Hepatocyte (in vitro differentiated cells): ENCODE data around the gene MAPK8IP3. TPM values are rescaled to one million over a fixed set of nuclear protein-coding genes. Genes with fewer than 3 reads are reported as not detected.

Source experiments
- DNase-seq: peaks from one replicate; pipeline ENCODE4 v3.0.0-alpha.2; 2016; ENCODE audit warnings: low spot score
- H2AFZ ChIP-seq: fragments of 200-600 bp; sonication (generic); 2 replicates; pipeline ENCODE4 v1.6.0; 2016; ENCODE audit warnings: antibody characterized with exemption, mild to moderate bottlenecking
- H3K27ac ChIP-seq: fragments of 200-600 bp; sonication (generic); 2 replicates; pipeline ENCODE4 v1.5.1; 2016; ENCODE audit warnings: mild to moderate bottlenecking
- H3K27me3 ChIP-seq: fragments of 200-600 bp; sonication (generic); 2 replicates; pipeline ENCODE4 v1.6.1; 2016
- H3K36me3 ChIP-seq: fragments of 200-600 bp; sonication (generic); replicated peaks from 2 replicates; pipeline ENCODE4 v1.5.1; 2016; ENCODE audit warnings: low read depth; ENCODE audit not compliant: insufficient read depth
- H3K4me1 ChIP-seq: fragments of 200-600 bp; sonication (generic); 2 replicates; pipeline ENCODE4 v1.5.1; 2016; ENCODE audit warnings: mild to moderate bottlenecking, moderate library complexity; ENCODE audit not compliant: insufficient read depth
- H3K4me2 ChIP-seq: fragments of 200-600 bp; sonication (generic); 2 replicates; pipeline ENCODE4 v1.6.0; 2016
- H3K4me3 ChIP-seq: fragments of 200-600 bp; sonication (generic); 2 replicates; pipeline ENCODE4 v1.5.1; 2016; ENCODE audit warnings: mild to moderate bottlenecking
- H3K79me2 ChIP-seq: fragments of 200-600 bp; sonication (generic); 2 replicates; pipeline ENCODE4 v1.6.0; 2017; ENCODE audit warnings: mild to moderate bottlenecking
- H3K9me2 ChIP-seq: fragments of 200-600 bp; sonication (generic); replicated peaks from 2 replicates; pipeline ENCODE4 v1.6.0; 2017; ENCODE audit warnings: mild to moderate bottlenecking; ENCODE audit not compliant: insufficient read depth
- H3K9me3 ChIP-seq: fragments of 200-600 bp; sonication (generic); 2 replicates; pipeline ENCODE4 v1.5.1; 2016; ENCODE audit warnings: low read depth, mild to moderate bottlenecking
- H4K20me1 ChIP-seq: fragments of 200-600 bp; sonication (generic); 2 replicates; pipeline ENCODE4 v1.6.0; 2016; ENCODE audit warnings: mild to moderate bottlenecking; ENCODE audit not compliant: insufficient read depth, poor library complexity, severe bottlenecking
- CTCF ChIP-seq: fragments of 200-600 bp; sonication (generic); IDR thresholded peaks from 2 replicates; pipeline ENCODE4 v1.5.1; 2016; ENCODE audit warnings: antibody characterized with exemption, mild to moderate bottlenecking; ENCODE audit not compliant: poor library complexity
- EZH2 ChIP-seq: fragments of 200-600 bp; sonication (generic); IDR thresholded peaks from 2 replicates; pipeline ENCODE4 v1.6.1; 2016; ENCODE audit warnings: antibody characterized with exemption, mild to moderate bottlenecking, borderline replicate concordance
- EZH2phosphoT487 ChIP-seq: fragments of 200-600 bp; sonication (generic); IDR thresholded peaks from one replicate; pipeline ENCODE4 v1.6.1; 2018; ENCODE audit warnings: antibody characterized with exemption, mild to moderate bottlenecking, low read depth, moderate library complexity; ENCODE audit not compliant: unreplicated experiment, severe bottlenecking
- WGBS: methylation state at CpG from one replicate; pipeline ENCODE4 v1.1.6; 2016; ENCODE audit warnings: low lambda C conversion rate; ENCODE audit errors: missing lambda C conversion rate; 5-methylcytosine and 5-hydroxymethylcytosine counted together
- polyA plus RNA-seq: library from polyadenylated mRNA; unstranded; fragments of >200 nt; fragmentation: Nextera tagmentation; extraction: Ambion mirVana; gene quantifications from 2 replicates; pipeline ENCODE4 v1.2.1, GENCODE V29; 2016
- total RNA-seq: library from RNA; depleted of rRNA; stranded (reverse); fragments of >200 nt; gene quantifications from 2 replicates; pipeline ENCODE4 v1.2.3, GENCODE V29; 2014

Gene MAPK8IP3
- total and polyA plus RNA-seq, 2 experiments from 2014 or later, result 42.3 to 44.9 TPM

GRCh38 chr16:1752853-1753252 lies 46.9 kb downstream of the MAPK8IP3 start:
- H3K27ac ChIP-seq, result no peak overlapping the region
- H3K9me2 ChIP-seq, result no peaks in the 10 kb centered on the region
- no peaks in the 10 kb centered on the region for H3K9me3 ChIP-seq
- H3K27me3 ChIP-seq, result no peaks in the 10 kb centered on the region
- H3K4me2 ChIP-seq, result no peak overlapping the region
- H2AFZ ChIP-seq, result no peak overlapping the region
- no peak overlapping the region for H3K4me3 ChIP-seq
- H3K79me2 ChIP-seq, result no peaks in the 10 kb centered on the region
- TF ChIP-seq EZH2, result no peak
- no peak for TF ChIP-seq CTCF
- TF ChIP-seq EZH2phosphoT487, result no peak
- H3K36me3 ChIP-seq, result no peaks in the 10 kb centered on the region
- 98% methylated on average over 14 of the region's 14 CpGs for WGBS
- peaks cover 6% of the 10 kb centered on the region for H3K4me1 ChIP-seq
- DNase-seq, result no peak
- no peaks in the 10 kb centered on the region for H4K20me1 ChIP-seq

GRCh38 chr16:1754204-1754603 lies 48.2 kb downstream of the MAPK8IP3 start:
- Histone ChIP-seq H4K20me1 (no peaks in the 10 kb centered on the region), H3K9me3 (no peaks in the 10 kb centered on the region), H3K9me2 (no peaks in the 10 kb centered on the region), H3K4me3 (no peak overlapping the region), H3K27me3 (no peaks in the 10 kb centered on the region), H3K79me2 (no peaks in the 10 kb centered on the region), H3K4me2 (no peak overlapping the region), H3K4me1 (peaks cover 9% of the 10 kb centered on the region), H3K27ac (no peak overlapping the region), H2AFZ (no peak overlapping the region), H3K36me3 (no peaks in the 10 kb centered on the region)
- no peak for TF ChIP-seq CTCF
- TF ChIP-seq EZH2, result no peak
- no peak for TF ChIP-seq EZH2phosphoT487
- 97% methylated on average over 12 of the region's 12 CpGs for WGBS
- no peak for DNase-seq

- 83% methylated on average over 36 of the region's 37 CpGs for WGBS
- Histone ChIP-seq H3K79me2 (no peaks in the 10 kb centered on the region), H2AFZ (no peak overlapping the region), H3K9me3 (no peaks in the 10 kb centered on the region), H3K36me3 (no peaks in the 10 kb centered on the region), H3K9me2 (no peaks in the 10 kb centered on the region), H3K4me2 (peak overlapping the region; percentile 59), H3K27me3 (no peaks in the 10 kb centered on the region), H3K27ac (no peak overlapping the region), H4K20me1 (peaks cover under 1% of the 10 kb centered on the region), H3K4me3 (no peak overlapping the region), H3K4me1 (peaks cover 9% of the 10 kb centered on the region)
- DNase-seq, result no peak
- TF ChIP-seq EZH2phosphoT487 (no peak), EZH2 (no peak), CTCF (no peak)
Measured at GRCh38 chr16:1757714-1758461, 51.9 kb downstream of the MAPK8IP3 start.
